ENCODE data around the gene NCAPG2. TPM values are rescaled to one million over a fixed set of nuclear protein-coding genes. Genes with fewer than 3 reads are reported as not detected.

Gene NCAPG2, protein sequence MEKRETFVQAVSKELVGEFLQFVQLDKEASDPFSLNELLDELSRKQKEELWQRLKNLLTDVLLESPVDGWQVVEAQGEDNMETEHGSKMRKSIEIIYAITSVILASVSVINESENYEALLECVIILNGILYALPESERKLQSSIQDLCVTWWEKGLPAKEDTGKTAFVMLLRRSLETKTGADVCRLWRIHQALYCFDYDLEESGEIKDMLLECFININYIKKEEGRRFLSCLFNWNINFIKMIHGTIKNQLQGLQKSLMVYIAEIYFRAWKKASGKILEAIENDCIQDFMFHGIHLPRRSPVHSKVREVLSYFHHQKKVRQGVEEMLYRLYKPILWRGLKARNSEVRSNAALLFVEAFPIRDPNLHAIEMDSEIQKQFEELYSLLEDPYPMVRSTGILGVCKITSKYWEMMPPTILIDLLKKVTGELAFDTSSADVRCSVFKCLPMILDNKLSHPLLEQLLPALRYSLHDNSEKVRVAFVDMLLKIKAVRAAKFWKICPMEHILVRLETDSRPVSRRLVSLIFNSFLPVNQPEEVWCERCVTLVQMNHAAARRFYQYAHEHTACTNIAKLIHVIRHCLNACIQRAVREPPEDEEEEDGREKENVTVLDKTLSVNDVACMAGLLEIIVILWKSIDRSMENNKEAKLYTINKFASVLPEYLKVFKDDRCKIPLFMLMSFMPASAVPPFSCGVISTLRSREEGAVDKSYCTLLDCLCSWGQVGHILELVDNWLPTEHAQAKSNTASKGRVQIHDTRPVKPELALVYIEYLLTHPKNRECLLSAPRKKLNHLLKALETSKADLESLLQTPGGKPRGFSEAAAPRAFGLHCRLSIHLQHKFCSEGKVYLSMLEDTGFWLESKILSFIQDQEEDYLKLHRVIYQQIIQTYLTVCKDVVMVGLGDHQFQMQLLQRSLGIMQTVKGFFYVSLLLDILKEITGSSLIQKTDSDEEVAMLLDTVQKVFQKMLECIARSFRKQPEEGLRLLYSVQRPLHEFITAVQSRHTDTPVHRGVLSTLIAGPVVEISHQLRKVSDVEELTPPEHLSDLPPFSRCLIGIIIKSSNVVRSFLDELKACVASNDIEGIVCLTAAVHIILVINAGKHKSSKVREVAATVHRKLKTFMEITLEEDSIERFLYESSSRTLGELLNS
- total RNA-seq (5.4 and 10.9 TPM in 2 replicates), polyA plus RNA-seq (18.7 and 38.9 TPM in 2 replicates), polyA minus RNA-seq (ENCODE audit: low replicate concordance) (15.2 and 34.1 TPM in 2 replicates)
- 14.3 and 36.7 TPM in 2 replicates for polyA plus RNA-seq (2012)

DNA sequence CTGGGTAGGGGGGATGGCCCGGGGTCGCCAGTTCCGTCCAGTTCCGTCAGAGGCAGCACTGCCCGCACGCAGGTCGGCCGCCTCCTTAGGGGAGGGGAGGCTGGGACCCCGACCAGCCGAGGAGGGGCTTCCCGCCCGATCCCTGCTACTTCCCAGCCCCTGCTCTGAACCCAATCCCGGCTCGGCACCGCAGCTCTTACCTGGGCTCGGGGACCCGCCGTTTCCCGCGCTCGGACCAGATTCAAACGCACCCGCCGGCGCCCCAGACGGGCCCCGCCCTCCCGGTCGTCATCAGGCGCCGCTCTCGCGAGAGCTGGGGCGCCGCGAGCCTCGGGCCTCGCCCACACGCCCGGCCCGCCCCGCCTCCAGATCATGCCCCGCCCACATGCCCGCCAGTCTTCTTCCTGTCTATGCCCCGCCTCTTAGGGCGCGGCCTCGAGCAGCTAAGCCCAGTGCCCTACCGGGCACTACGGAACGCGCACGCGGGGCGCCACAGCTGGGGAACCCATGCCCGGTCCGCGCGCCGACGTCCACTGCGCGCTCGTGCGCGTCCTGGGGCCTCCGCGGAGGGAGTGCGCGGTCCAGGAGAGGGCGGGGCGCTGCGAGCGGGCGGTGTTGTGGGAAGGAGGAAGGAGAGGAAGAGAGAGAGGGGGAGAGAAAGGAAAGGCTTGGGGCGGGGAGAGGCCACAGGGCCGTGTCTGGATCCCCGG lies at the start of gene NCAPG2:
TSS of gene NCAPG2 (minus strand) at position 281 of the 710 bp plus-strand sequence. CDS start 2,905 bp downstream, outside the sequence.
- no peaks in the 10 kb centered on the region for H3K27me3 ChIP-seq (ENCODE audit: control insufficient read depth, insufficient read depth, low read length)
- H3K9ac ChIP-seq (ENCODE audit: insufficient read depth, low read length), result peak within 1 kb of the TSS; percentile 88
- H3K4me3 ChIP-seq (replicated peaks in 1 of 4; ENCODE audit: control extremely low read depth in 1 of 4, insufficient read depth in 1 of 4, low read depth in 3 of 4, low read length in 4 of 4), result peak within 1 kb of the TSS; percentile 79 to 90 (median 81)
- H3K36me3 ChIP-seq (ENCODE audit: control insufficient read depth, insufficient read depth, low read length), result no peaks in the 10 kb centered on the region
- peak within 1 kb of the TSS; percentile 88 for H3K27ac ChIP-seq (ENCODE audit: insufficient read depth, low read length)
- TF ChIP-seq EZH2 (IDR thresholded peaks at IDR 0.05; ENCODE audit: low read length, missing control alignments), result no peak
- TF ChIP-seq CTCF (conservative IDR thresholded peaks at IDR 0.05 in 1 of 2, IDR thresholded peaks at IDR 0.05 in 1 of 2; ENCODE audit: low read depth in 1 of 2, low read length in 2 of 2), result no peak
- H3K9me3 ChIP-seq (ENCODE audit: control insufficient read depth, insufficient read depth, low read depth, low read length), result no peaks in the 10 kb centered on the region
- peaks cover 47% of the 10 kb centered on the region for H3K79me2 ChIP-seq (ENCODE audit: control insufficient read depth, insufficient read depth, low read length)
- H3K4me2 ChIP-seq (ENCODE audit: extremely low read depth, insufficient read depth, low read length), result peak within 1 kb of the TSS; percentile 92
- H4K20me1 ChIP-seq (ENCODE audit: control insufficient read depth, extremely low read depth, insufficient read depth, low read length), result no peaks in the 10 kb centered on the region
- peaks cover 5% of the 10 kb centered on the region for H3K4me1 ChIP-seq (ENCODE audit: control insufficient read depth, extremely low read depth, insufficient read depth, low read length)
- peak within 1 kb of the TSS; percentile 83 for H2AFZ ChIP-seq (ENCODE audit: low read length)
- DNase-seq (ENCODE audit: low read depth in 2 of 2), result peak; percentile 96 to 98

DNA sequence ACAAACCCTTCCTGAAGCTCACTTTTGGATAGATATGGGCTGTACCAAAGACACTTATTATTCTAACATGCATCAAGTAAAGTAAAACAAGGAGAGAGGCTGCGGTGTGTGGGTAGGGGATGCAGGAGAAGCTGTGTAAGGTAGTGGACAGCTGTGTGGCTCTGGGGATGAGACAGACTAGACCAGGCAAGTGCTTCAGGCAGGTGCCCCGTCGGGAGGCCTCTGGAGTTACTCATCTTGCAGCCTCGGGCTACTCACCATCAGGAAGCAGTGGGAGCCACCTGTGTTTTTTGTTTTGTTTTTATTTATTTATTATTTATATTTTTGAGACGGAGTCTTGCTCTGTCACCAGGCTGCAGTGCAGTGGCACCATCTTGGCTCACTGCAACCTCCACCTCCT lies 49.3 kb upstream of the NCAPG2 start:
- no peaks in the 10 kb centered on the region for H3K79me2 ChIP-seq (ENCODE audit: control insufficient read depth, insufficient read depth, low read length)
- H2AFZ ChIP-seq (ENCODE audit: low read length), result no peak overlapping the region
- no peaks in the 10 kb centered on the region for H3K4me1 ChIP-seq (ENCODE audit: control insufficient read depth, extremely low read depth, insufficient read depth, low read length)
- H3K4me3 ChIP-seq (replicated peaks in 1 of 4; ENCODE audit: control extremely low read depth in 1 of 4, insufficient read depth in 1 of 4, low read depth in 3 of 4, low read length in 4 of 4), result no peak overlapping the region
- H3K4me2 ChIP-seq (ENCODE audit: extremely low read depth, insufficient read depth, low read length), result no peak overlapping the region
- H3K9me3 ChIP-seq (ENCODE audit: control insufficient read depth, insufficient read depth, low read depth, low read length), result no peaks in the 10 kb centered on the region
- TF ChIP-seq CTCF (conservative IDR thresholded peaks at IDR 0.05 in 1 of 2, IDR thresholded peaks at IDR 0.05 in 1 of 2; ENCODE audit: low read depth in 1 of 2, low read length in 2 of 2) (no peak), EZH2 (IDR thresholded peaks at IDR 0.05; ENCODE audit: low read length, missing control alignments) (no peak)
- H3K36me3 ChIP-seq (ENCODE audit: control insufficient read depth, insufficient read depth, low read length), result peaks cover 11% of the 10 kb centered on the region
- H4K20me1 ChIP-seq (ENCODE audit: control insufficient read depth, extremely low read depth, insufficient read depth, low read length), result no peaks in the 10 kb centered on the region
- DNase-seq (ENCODE audit: low read depth in 2 of 2), result no peak
- no peak overlapping the region for H3K9ac ChIP-seq (ENCODE audit: insufficient read depth, low read length)
- H3K27me3 ChIP-seq (ENCODE audit: control insufficient read depth, insufficient read depth, low read length), result no peaks in the 10 kb centered on the region
- H3K27ac ChIP-seq (ENCODE audit: insufficient read depth, low read length), result no peak overlapping the region
